Stimulated activated CD8-positive, alpha-beta memory T cell treated with anti-CD3 and anti-CD28 coated beads, Interleukin-2, amount 100 ng/mL, for 48 hours (primary cell): ENCODE measurements around the gene CXCR5.

Source experiments
- DNase-seq, 2 donors: peaks; one replicate each; pipeline ENCODE4 v3.0.0-alpha.2; 2020; ENCODE audit warnings: low read depth in 2 of 2

Gene CXCR5

GRCh38 chr11:118927554-118928100 is 43.9 kb downstream of the CXCR5 start:
- DNase-seq, result no peak

- DNase-seq, result peak; percentile 81 to 86
Observed at GRCh38 chr11:118928101-118928869, 44.6 kb downstream of the CXCR5 start.

DNA sequence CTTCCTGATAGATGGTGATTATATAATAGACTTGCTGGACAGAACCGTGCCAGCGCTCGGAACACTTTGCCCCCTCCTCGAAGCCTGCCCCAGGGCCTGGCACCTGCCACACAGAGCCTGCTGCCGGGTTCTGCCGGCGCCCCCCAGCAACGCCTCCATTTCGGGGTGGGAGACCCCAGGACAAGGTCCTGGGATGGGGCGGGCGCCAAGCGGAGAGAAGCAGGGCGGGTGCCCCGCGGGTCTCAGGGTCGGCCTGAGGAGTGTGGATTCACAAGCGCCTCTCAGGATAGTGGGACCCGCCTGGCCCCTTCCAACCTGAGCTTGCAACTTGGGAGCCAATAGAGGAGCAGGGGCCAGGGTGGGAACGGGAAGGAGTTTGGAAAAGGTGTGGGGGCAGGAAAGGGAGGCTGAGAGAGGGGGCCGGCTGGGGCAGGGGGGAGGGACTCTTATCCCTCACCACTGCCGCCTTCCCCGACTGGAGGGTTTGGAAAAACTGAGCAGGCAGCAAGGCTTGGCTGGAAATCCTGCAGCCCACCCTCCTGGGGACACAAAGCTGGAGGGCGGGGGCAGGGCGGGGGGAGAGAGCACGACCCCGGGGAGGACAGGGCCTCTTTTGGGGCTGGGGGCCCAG is 45.3 kb downstream of the CXCR5 start:
- DNase-seq, result no peak

DNA sequence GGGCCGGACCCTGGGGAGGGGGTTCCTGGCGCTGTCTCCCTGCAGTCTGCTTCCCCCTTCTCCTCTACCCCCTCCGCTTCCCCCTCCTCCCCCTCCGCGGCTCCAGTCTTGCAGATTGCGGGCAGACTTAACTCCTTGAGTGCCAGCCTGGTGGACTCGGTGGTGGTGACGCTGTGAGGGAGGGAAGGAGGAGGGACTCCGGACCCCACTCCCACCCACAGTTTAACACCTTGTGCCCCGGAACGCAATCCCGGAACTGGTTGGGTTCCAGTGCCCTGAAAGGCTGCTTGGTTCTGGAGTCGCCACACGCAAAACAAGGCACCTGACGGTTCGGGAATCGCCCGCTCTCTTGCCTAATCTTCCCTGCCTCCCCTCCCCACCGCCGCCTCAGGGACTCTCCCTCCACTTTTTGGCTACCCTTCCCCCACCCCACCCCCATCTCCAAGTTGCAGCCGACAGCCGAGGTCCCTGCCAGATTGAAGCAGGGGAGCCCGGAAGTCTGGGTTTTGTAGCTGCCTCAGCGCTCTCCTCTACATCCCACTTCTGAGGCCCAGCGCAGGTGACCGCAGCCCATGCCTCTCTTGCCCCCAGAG is 45.9 kb downstream of the CXCR5 start:
- DNase-seq, result peak in 1 of 2 donors; percentile 61

DNA sequence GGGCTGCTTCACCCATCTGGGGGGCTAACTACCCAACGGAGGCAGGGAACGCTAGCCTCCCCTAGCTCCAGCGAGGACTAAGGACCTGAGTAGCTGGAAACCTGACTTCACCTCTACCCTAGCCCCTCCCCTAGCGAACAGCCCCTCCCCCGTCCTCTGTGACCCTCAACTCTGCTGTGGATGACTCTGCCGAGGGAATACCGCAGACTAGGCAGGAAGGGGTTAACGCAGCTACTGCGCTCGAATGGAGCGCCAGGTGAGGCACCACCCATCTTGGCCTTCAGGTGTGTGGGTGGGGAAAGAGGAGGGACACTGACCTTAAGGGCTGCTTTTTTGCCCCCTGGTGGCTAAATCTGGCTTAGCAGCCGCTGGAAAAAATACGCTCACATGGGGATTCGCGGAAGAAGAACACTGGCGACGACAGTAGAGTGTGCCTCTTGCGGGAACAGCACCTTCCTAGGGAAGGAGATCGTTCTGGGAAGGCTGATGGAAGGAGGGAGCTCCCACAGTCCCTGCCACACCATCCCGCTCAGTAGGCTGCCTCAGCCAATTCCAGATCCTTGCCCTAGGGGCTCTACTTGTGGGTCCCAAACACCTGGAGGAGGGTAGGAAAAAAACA is 46.5 kb downstream of the CXCR5 start:
- peak in 1 of 2 donors; percentile 87 for DNase-seq

GRCh38 chr11:118931571-118931970 is 47.9 kb downstream of the CXCR5 start:
- no peak for DNase-seq

DNA sequence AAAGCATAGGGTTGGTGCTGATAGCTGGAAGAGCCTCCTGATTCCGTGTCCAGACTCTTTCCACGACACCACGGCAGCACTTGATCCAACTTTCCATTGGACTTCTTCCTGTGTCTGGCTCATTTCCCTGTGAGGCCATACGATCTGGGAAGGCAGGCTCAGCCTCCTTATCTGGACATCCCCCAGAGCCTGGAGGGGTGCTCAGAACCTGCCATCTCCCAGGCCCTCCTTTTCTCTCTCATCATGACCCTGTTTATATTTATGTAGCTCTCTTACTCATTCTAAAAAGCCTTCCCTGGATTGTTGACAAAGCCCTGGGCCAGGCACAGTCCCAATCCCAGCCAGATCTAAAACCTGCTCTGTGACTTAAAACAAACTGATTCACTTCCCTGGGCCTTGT is 49.8 kb downstream of the CXCR5 start:
- no peak for DNase-seq

DNA sequence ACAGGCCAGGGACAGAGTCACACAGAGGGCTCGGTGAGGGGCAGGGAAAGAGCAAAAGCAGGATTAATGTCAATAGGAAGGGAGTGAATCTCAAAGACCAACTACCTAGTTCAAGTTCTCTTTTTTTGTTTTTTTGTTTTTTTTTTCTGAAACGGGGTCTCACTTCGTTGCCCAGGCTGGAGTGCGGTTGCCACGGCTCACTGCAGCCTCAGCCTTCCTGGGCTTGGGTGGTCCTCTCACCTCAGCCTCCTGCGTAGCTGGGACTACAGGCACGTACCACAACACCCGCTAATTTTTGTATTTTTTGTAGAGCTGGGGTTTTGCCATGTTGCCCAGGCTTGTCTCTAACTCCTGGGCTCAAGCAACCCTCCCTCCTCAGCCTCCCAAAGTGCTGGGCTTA is 51.7 kb downstream of the CXCR5 start:
- DNase-seq, result no peak

- DNase-seq, result no peak
Observed at GRCh38 chr11:118938491-118939403, 55.1 kb downstream of the CXCR5 start.

GRCh38 chr11:118939404-118939915 is 55.8 kb downstream of the CXCR5 start:
- no peak for DNase-seq

DNA sequence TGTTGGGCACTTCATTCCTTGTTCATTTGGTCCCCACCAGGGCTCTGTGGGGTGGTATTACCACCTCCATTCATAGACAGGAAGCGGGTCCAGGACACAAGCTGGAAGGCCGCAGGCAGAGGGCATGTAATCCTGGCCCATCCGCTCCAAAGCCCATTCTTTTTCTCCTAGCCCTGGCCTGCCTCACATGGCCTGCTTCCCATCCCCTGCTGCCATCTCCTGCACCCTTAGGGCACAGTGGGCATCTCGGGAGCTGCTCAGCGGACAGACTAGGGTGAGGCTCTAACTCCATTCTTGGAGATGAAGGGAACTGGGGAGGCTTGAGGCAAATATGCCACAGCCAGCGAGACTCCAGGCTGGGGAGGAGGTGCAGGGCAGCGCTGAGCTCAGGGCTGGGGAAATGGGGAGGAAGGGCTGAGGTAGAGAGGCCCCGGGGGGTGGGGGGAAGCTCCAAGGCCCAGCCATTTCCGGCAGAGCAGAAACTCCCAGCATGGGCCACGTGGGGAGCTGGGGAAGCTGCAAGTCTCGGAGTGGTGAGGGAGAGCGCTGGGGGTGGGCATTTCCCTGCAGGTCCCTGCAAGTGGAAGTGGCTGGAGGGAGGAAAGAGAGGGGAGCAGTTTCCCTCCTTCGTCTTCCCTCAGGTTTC is 56.4 kb downstream of the CXCR5 start:
- DNase-seq, result no peak

DNA sequence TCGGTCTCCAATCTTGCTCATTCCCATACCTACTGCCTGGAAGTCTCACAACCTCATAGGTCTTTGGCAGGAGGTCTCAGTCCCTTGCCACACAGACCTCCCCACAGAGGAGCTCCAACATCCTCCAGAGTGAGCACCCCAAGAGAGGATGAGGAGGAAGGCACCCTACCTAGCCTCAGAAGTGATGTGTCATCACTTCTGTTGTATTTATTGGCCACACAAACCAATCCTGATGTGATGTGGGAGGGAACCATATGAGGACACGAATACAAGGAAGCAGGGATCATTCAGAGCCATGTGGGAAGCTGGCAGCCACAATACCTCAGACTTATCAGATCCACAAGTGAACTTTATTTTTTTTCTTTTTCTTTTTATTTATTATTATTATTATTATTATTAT is 63.4 kb downstream of the CXCR5 start:
- no peak for DNase-seq
